Panc1 (cell line): ENCODE measurements around the gene TJAP1. TPM values are rescaled to one million over a fixed set of nuclear protein-coding genes. Genes with fewer than 3 reads are reported as not detected.

Experiments
- ATAC-seq: fragments of 200-7000 bp; cut with Tn5 transposase; 2 replicates; pipeline ENCODE4 v1.9.1; 2020; ENCODE audit warnings: mild to moderate bottlenecking, moderate library complexity
- BruUV-seq: library from RNA; stranded (reverse); fragments of 400-500 nt; replicated peaks from 2 replicates; lab custom pipeline; 2021; lab: Mats Ljungman, UMichigan
- CTCF ChIA-PET: fragments of 300-600 bp; sonication (Branson Sonifier 250); formaldehyde crosslinking; loops from one replicate; lab custom pipeline; 2022; ENCODE audit warnings: antibody characterized with exemption; lab: Charles Lee
- POLR2A ChIA-PET: fragments of 300-600 bp; sonication (Branson Sonifier 250); formaldehyde crosslinking; loops from one replicate; lab custom pipeline; 2022; ENCODE audit warnings: antibody characterized with exemption; lab: Charles Lee
- DNase-seq: peaks from one replicate; pipeline ENCODE4 v3.0.0-alpha.2; 2010; ENCODE audit warnings: low read depth, low spot score
- H3K27ac ChIP-seq: 2 replicates; pipeline ENCODE4 v1.5.1; 2011; ENCODE audit warnings: mild to moderate bottlenecking, low read length, inconsistent platforms
- H3K27me3 ChIP-seq: fragments of 200-500 bp; sonication (Bioruptor generic); 2 replicates; pipeline ENCODE4 v1.6.0; 2014; ENCODE audit warnings: low read length, inconsistent platforms; ENCODE audit not compliant: control insufficient read depth, insufficient read depth
- H3K36me3 ChIP-seq: fragments of 200-500 bp; sonication (Bioruptor generic); 2 replicates; pipeline ENCODE4 v1.5.1; 2014; ENCODE audit warnings: inconsistent platforms, mild to moderate bottlenecking, low read length, moderate library complexity; ENCODE audit not compliant: control insufficient read depth, insufficient read depth
- H3K4me1 ChIP-seq: 2 replicates; pipeline ENCODE4 v1.5.1; 2011; ENCODE audit warnings: inconsistent platforms, mild to moderate bottlenecking, low read length, moderate library complexity; ENCODE audit not compliant: control insufficient read depth, insufficient read depth
- H3K4me3 ChIP-seq, 2 experiments: 2 replicates each; pipeline ENCODE4 v1.5.1; 2011 to 2012; ENCODE audit warnings: low read depth in 2 of 2, low read length in 2 of 2, mild to moderate bottlenecking in 2 of 2, inconsistent platforms in 1 of 2, moderate library complexity in 1 of 2
- H3K9me3 ChIP-seq: fragments of 200-500 bp; sonication (Bioruptor generic); 2 replicates; pipeline ENCODE4 v1.5.1; 2014; ENCODE audit warnings: low read depth, mild to moderate bottlenecking, inconsistent platforms, low read length, moderate library complexity; ENCODE audit not compliant: control insufficient read depth, insufficient read depth
- POLR2AphosphoS5 ChIP-seq: IDR thresholded peaks from 2 replicates; pipeline ENCODE4 v1.6.1; 2012; ENCODE audit warnings: mild to moderate bottlenecking, low read depth, low read length, moderate library complexity
- SIN3A ChIP-seq: IDR thresholded peaks from 2 replicates; pipeline ENCODE4 v1.6.1; 2012; ENCODE audit warnings: low read depth, mild to moderate bottlenecking, low read length, moderate library complexity, borderline replicate concordance; ENCODE audit not compliant: insufficient read depth
- TCF7L2 ChIP-seq: IDR thresholded peaks from 2 replicates; pipeline ENCODE4 v1.6.1; 2011; ENCODE audit warnings: mild to moderate bottlenecking, low read depth, low read length, inconsistent platforms
- in situ Hi-C: cut with HindIII; loops from 2 replicates; pipeline ENCODE4 v1.10.0; 2016; ENCODE audit warnings: low sequenced_read_pairs, low pct_unique_long_range_greater_than_20kb
- intact Hi-C: fragments of 100-400 bp; cut with micrococcal nuclease; formaldehyde crosslinking; loops from one replicate; pipeline ENCODE4 v1.10.0; 2022; ENCODE audit not compliant: unreplicated experiment
- total RNA-seq: library from RNA; stranded (reverse); gene quantifications from one replicate; pipeline ENCODE4 v1.2.1, GENCODE V29; 2021; ENCODE audit not compliant: unreplicated experiment
- TF ChIP-seq, protein P1 (sequence below), 2 experiments: IDR thresholded peaks; 2 replicates each; pipeline ENCODE4 v1.6.1; 2011 to 2012; ENCODE audit warnings: low read depth in 2 of 2, control low read depth in 1 of 2, low read length in 1 of 2, mild to moderate bottlenecking in 1 of 2, moderate library complexity in 1 of 2; ENCODE audit not compliant: insufficient read depth in 1 of 2
- TF ChIP-seq, protein P2 (sequence below): fragments of 450-650 bp; IDR thresholded peaks from 2 replicates; pipeline ENCODE4 v1.5.1; 2017; ENCODE audit warnings: mild to moderate bottlenecking

TJAP1 gene
- total RNA-seq, 1 experiment from 2014 or later = 42.7 TPM

DNA sequence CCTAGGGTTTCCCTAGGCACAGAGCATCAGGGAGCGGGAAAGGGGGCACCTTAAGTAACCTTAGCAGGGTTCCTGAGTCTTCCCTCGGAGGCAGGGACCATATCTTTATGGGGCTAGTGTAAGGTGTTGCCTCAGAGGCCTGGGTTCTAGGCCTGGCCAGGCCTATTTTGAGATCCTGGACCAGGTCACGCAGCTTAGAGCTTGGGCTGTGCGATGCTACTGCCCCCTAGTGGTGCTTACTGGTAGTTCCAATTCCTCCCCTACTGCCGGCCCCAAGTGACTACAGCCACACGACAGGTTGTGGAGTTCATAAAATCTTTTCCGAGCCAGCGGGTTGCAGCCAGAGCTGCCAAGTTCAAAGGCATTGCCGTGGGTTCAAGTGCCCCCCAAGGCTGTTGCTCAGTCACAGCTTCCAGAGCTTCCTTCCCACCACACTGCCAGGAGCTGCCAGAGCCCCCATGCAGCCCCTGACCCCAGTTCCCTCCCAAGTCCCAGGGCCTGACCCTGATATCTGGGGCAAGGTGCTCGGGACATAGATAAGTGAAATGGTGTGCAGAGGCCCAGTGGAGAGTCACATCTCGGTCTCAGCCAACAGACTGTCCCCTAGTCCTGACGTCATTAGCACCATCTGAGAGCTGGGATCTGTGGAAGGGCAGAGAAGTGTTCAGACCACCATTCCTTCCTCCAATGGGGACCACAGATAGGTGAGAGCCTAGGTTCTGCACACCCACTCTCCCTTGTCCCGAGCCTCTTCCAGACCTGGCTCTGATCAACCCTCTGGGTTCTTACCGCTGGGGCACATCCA, 29.5 kb downstream of the TJAP1 start:
- in situ Hi-C loops = no loop called here

DNA sequence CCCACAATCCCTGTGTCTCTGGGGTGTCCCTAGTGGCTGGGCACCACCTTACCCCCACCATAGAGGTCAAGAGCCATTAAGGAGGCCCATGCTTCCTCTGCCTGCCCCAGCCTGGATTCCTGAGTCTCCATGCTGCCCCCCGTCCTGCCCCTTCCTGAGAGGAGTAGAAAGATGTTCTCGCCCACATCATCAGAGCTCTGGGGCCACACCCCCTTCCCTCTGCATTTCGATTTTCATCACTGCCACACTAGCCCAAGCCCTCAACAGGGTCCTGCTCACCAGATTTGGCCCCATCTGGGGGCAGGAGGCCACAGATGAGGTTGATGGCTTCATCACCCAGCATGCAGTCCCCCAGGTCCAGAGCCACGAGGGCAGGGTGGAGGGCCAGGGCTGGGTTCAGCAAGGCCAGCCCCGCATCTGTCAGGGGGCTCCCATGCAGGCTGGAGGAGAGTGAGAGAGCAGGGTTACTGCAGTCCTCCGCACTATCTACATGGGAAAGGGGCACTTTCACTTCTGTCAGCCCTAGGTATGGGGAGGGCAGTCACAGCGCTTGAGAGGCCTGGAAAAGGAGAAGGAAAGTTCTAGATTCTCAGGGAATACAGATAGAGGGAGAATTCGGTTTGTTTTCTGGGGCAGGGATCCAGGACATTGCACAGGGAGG, 31.2 kb downstream of the TJAP1 start:
- no peaks in the 10 kb centered on the region for H3K27me3 ChIP-seq
- CTCF ChIA-PET = interaction anchor here (0.6 kb wide), 1 partner anchor 46 kb away, joined by 5 read pairs; no protein-coding TSS in a partner anchor
- no peaks in the 10 kb centered on the region for H3K9me3 ChIP-seq
- in situ Hi-C loops = no loop called here
- intact Hi-C loops = no loop called here
- BruUV-seq = no TSS peak
- H3K4me1 ChIP-seq = peaks cover 14% of the 10 kb centered on the region
- no peak overlapping the region for H3K27ac ChIP-seq
- ATAC-seq (no peak), DNase-seq (no peak)
- TF ChIP-seq, protein P1, sequence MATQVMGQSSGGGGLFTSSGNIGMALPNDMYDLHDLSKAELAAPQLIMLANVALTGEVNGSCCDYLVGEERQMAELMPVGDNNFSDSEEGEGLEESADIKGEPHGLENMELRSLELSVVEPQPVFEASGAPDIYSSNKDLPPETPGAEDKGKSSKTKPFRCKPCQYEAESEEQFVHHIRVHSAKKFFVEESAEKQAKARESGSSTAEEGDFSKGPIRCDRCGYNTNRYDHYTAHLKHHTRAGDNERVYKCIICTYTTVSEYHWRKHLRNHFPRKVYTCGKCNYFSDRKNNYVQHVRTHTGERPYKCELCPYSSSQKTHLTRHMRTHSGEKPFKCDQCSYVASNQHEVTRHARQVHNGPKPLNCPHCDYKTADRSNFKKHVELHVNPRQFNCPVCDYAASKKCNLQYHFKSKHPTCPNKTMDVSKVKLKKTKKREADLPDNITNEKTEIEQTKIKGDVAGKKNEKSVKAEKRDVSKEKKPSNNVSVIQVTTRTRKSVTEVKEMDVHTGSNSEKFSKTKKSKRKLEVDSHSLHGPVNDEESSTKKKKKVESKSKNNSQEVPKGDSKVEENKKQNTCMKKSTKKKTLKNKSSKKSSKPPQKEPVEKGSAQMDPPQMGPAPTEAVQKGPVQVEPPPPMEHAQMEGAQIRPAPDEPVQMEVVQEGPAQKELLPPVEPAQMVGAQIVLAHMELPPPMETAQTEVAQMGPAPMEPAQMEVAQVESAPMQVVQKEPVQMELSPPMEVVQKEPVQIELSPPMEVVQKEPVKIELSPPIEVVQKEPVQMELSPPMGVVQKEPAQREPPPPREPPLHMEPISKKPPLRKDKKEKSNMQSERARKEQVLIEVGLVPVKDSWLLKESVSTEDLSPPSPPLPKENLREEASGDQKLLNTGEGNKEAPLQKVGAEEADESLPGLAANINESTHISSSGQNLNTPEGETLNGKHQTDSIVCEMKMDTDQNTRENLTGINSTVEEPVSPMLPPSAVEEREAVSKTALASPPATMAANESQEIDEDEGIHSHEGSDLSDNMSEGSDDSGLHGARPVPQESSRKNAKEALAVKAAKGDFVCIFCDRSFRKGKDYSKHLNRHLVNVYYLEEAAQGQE (IDR thresholded peaks at IDR 0.05; ENCODE audit: insufficient read depth in 1 of 2, low read depth in 2 of 2, low read length in 1 of 2) = no peak
- TF ChIP-seq POLR2AphosphoS5 = no peak
- no peak for TF ChIP-seq SIN3A
- TF ChIP-seq TCF7L2 = no peak
- no peak overlapping the region for H3K4me3 ChIP-seq
- POLR2A ChIA-PET = interaction anchor here (0.5 kb wide), 1 partner anchor 114 kb away, joined by 10 read pairs; no protein-coding TSS in a partner anchor
- H3K36me3 ChIP-seq = no peaks in the 10 kb centered on the region; the same call in 1 of the 2 replicates

More for the DNA sequence above, 29.5 kb downstream of the TJAP1 start:
- peak; percentile 74 for ATAC-seq
- intact Hi-C loops = loop anchor here (2.0 kb wide), 1 partner anchor 52 kb away; the partner anchor contains the start of gene DLK2
- no TSS peak for BruUV-seq
- Histone ChIP-seq H3K36me3 (no peaks in the 10 kb centered on the region; the same call in 1 of the 2 replicates), H3K27me3 (no peaks in the 10 kb centered on the region), H3K9me3 (no peaks in the 10 kb centered on the region), H3K27ac (no peak overlapping the region), H3K4me1 (peaks cover 14% of the 10 kb centered on the region), H3K4me3 (no peak overlapping the region)
- peak; percentile 71 for DNase-seq
- ChIA-PET CTCF (interaction anchor here (0.5 to 1.9 kb wide), 3 partner anchors 30 to 666 kb away, joined by 6 to 16 read pairs (median 7); no protein-coding TSS in a partner anchor), POLR2A (no interaction called here)
- TF ChIP-seq TCF7L2 (0 out of 2 replicates have a peak, but pooled peaks have one; percentile 21), POLR2AphosphoS5 (peak; percentile 69), SIN3A (no peak)
- TF ChIP-seq, protein P2, sequence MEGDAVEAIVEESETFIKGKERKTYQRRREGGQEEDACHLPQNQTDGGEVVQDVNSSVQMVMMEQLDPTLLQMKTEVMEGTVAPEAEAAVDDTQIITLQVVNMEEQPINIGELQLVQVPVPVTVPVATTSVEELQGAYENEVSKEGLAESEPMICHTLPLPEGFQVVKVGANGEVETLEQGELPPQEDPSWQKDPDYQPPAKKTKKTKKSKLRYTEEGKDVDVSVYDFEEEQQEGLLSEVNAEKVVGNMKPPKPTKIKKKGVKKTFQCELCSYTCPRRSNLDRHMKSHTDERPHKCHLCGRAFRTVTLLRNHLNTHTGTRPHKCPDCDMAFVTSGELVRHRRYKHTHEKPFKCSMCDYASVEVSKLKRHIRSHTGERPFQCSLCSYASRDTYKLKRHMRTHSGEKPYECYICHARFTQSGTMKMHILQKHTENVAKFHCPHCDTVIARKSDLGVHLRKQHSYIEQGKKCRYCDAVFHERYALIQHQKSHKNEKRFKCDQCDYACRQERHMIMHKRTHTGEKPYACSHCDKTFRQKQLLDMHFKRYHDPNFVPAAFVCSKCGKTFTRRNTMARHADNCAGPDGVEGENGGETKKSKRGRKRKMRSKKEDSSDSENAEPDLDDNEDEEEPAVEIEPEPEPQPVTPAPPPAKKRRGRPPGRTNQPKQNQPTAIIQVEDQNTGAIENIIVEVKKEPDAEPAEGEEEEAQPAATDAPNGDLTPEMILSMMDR = peak; percentile 98
